ENCODE data around the gene DDX3X. TPM values are rescaled to one million over a fixed set of nuclear protein-coding genes. Genes with fewer than 3 reads are reported as not detected.

The DDX3X gene
- total and polyA plus RNA-seq, 2 of the 13 experiments (the other 11 are each of a cell fraction or from before 2014, with no cell fraction given), result 53.5 to 239 TPM

GRCh38 chrX:41381685-41382084, 47.7 kb downstream of the DDX3X start (continued):
- TF ChIP-seq, protein P1, sequence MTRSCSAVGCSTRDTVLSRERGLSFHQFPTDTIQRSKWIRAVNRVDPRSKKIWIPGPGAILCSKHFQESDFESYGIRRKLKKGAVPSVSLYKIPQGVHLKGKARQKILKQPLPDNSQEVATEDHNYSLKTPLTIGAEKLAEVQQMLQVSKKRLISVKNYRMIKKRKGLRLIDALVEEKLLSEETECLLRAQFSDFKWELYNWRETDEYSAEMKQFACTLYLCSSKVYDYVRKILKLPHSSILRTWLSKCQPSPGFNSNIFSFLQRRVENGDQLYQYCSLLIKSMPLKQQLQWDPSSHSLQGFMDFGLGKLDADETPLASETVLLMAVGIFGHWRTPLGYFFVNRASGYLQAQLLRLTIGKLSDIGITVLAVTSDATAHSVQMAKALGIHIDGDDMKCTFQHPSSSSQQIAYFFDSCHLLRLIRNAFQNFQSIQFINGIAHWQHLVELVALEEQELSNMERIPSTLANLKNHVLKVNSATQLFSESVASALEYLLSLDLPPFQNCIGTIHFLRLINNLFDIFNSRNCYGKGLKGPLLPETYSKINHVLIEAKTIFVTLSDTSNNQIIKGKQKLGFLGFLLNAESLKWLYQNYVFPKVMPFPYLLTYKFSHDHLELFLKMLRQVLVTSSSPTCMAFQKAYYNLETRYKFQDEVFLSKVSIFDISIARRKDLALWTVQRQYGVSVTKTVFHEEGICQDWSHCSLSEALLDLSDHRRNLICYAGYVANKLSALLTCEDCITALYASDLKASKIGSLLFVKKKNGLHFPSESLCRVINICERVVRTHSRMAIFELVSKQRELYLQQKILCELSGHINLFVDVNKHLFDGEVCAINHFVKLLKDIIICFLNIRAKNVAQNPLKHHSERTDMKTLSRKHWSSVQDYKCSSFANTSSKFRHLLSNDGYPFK (CRISPR knock-in tag; IDR thresholded peaks at IDR 0.05; ENCODE audit: borderline replicate concordance), result no peak
- TF ChIP-seq FOXC1 (CRISPR knock-in tag; IDR thresholded peaks at IDR 0.05; ENCODE audit: borderline replicate concordance), result no peak
- peak; percentile 89 for TF ChIP-seq SOX5 (CRISPR knock-in tag; IDR thresholded peaks at IDR 0.05; ENCODE audit: borderline replicate concordance)
- TF ChIP-seq ZFP62 (CRISPR knock-in tag; IDR thresholded peaks at IDR 0.05), result no peak
- TF ChIP-seq ZFP41 (CRISPR knock-in tag; IDR thresholded peaks at IDR 0.05; ENCODE audit: borderline replicate concordance), result no peak
- peak; percentile 68; the same call in 1 of the 2 replicates for TF ChIP-seq KAT8 (CRISPR knock-in tag; IDR thresholded peaks at IDR 0.05)
- TF ChIP-seq SP5 (CRISPR knock-in tag; IDR thresholded peaks at IDR 0.05; ENCODE audit: borderline replicate concordance, low read depth), result 0 out of 2 replicates have a peak, but pooled peaks have one; percentile 17
- TF ChIP-seq JUND (CRISPR knock-in tag; IDR thresholded peaks at IDR 0.05), result peak; percentile 93
- no peak for TF ChIP-seq TERF1 (CRISPR knock-in tag; IDR thresholded peaks at IDR 0.05)
- no peak for TF ChIP-seq PAWR (CRISPR knock-in tag; IDR thresholded peaks at IDR 0.05; ENCODE audit: borderline replicate concordance)
- no peak for TF ChIP-seq CHD4 (IDR thresholded peaks at IDR 0.05; ENCODE audit: borderline replicate concordance, low read length)
- 0 out of 2 replicates have a peak, but pooled peaks have one; percentile 42 for TF ChIP-seq ERF (CRISPR knock-in tag; IDR thresholded peaks at IDR 0.05)
- TF ChIP-seq, protein P2, sequence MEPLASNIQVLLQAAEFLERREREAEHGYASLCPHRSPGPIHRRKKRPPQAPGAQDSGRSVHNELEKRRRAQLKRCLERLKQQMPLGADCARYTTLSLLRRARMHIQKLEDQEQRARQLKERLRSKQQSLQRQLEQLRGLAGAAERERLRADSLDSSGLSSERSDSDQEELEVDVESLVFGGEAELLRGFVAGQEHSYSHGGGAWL (CRISPR knock-in tag; IDR thresholded peaks at IDR 0.05), result no peak
- TF ChIP-seq SRF (IDR thresholded peaks at IDR 0.05; ENCODE audit: low read depth, low read length), result no peak
- no peak for TF ChIP-seq PHF8 (CRISPR knock-in tag; IDR thresholded peaks at IDR 0.05)
- no peak for TF ChIP-seq ZNF274 (CRISPR knock-in tag; IDR thresholded peaks at IDR 0.05)
- no peak for TF ChIP-seq ZNF790 (CRISPR knock-in tag; IDR thresholded peaks at IDR 0.05; ENCODE audit: borderline replicate concordance)
- peak; percentile 28; the same call in 1 of the 2 replicates for TF ChIP-seq FOXJ3 (CRISPR knock-in tag; IDR thresholded peaks at IDR 0.05; ENCODE audit: borderline replicate concordance)
- no peak for TF ChIP-seq U2AF1 (optimal IDR thresholded peaks at IDR 0.05; ENCODE audit: low read depth, low read length)
- TF ChIP-seq, protein P3, sequence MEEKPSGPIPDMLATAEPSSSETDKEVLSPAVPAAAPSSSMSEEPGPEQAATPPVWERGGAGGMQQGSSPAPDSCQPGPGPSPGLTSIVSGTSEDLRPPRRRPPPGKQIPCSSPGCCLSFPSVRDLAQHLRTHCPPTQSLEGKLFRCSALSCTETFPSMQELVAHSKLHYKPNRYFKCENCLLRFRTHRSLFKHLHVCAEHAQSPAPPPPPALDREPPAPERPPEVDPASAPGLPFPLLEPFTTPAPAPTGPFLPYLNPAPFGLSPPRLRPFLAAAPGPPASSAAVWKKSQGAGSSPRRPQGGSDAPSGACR (CRISPR knock-in tag; IDR thresholded peaks at IDR 0.05), result no peak
- peak; percentile 62 for TF ChIP-seq TEAD3 (CRISPR knock-in tag; optimal IDR thresholded peaks at IDR 0.05; ENCODE audit: borderline replicate concordance)
- TF ChIP-seq ZBTB7A (CRISPR knock-in tag; IDR thresholded peaks at IDR 0.05), result no peak
- TF ChIP-seq SYNCRIP (IDR thresholded peaks at IDR 0.05; ENCODE audit: insufficient read depth, low read depth, low read length), result no peak
- TF ChIP-seq ETV6 (CRISPR knock-in tag; conservative IDR thresholded peaks at IDR 0.05), result no peak
- TF ChIP-seq AGO1 (IDR thresholded peaks at IDR 0.05; ENCODE audit: low read depth, low read length, poor library complexity, severe bottlenecking), result no peak
- TF ChIP-seq ZNF878 (CRISPR knock-in tag; IDR thresholded peaks at IDR 0.05), result no peak

Data from HepG2 (cell line).